Hepatocyte (in vitro differentiated cells): ENCODE measurements around the gene SNX19.

ENCODE experiments used
- CTCF ChIP-seq: fragments of 200-600 bp; sonication (generic); IDR thresholded peaks from 2 replicates; pipeline ENCODE4 v1.5.1; 2016; ENCODE audit warnings: antibody characterized with exemption, mild to moderate bottlenecking; ENCODE audit not compliant: poor library complexity
- EZH2 ChIP-seq: fragments of 200-600 bp; sonication (generic); IDR thresholded peaks from 2 replicates; pipeline ENCODE4 v1.6.1; 2016; ENCODE audit warnings: antibody characterized with exemption, mild to moderate bottlenecking, borderline replicate concordance
- EZH2phosphoT487 ChIP-seq: fragments of 200-600 bp; sonication (generic); IDR thresholded peaks from one replicate; pipeline ENCODE4 v1.6.1; 2018; ENCODE audit warnings: antibody characterized with exemption, mild to moderate bottlenecking, low read depth, moderate library complexity; ENCODE audit not compliant: unreplicated experiment, severe bottlenecking

DNA sequence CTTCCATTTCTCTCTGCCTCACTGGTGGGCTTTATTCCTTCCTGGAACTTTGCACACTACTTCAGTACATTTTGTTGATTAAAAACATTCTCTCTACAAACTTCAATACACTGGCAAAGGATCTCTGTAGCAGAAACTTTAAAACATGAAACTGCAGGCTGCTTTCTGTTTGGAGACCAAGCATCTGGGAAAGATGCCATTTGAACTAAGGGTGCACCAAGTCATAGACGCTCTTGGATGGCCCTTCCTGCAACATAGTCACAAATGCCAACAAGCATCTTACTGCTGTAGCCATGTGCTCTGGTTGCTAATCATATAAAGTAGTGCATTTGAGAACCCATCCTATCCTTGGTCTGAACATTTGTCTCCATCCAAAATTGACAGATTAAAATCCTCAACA, 56.4 kb downstream of the SNX19 start:
- TF ChIP-seq CTCF (no peak), EZH2 (no peak), EZH2phosphoT487 (no peak)
